Endothelial cell (in vitro differentiated cells): ENCODE data around the gene UBE2U. TPM values are rescaled to one million over a fixed set of nuclear protein-coding genes. Genes with fewer than 3 reads are reported as not detected.
"Not testable (repeated sequence)": the region's sequence is repeated elsewhere in the genome, so short reads cannot be mapped to it uniquely, and the experiment has no call there.

Source experiments
- DNase-seq: peaks from one replicate; pipeline ENCODE4 v3.0.0; 2021; ENCODE audit warnings: low spot score
- H3K27ac Mint-ChIP-seq: one replicate; pipeline ENCODE4 v1.8.0; 2021; ENCODE audit warnings: mixed read lengths, inconsistent platforms; ENCODE audit not compliant: unreplicated experiment
- H3K27me3 Mint-ChIP-seq: one replicate; pipeline ENCODE4 v1.8.0; 2021; ENCODE audit warnings: mild to moderate bottlenecking, moderate library complexity, mixed read lengths, inconsistent platforms; ENCODE audit not compliant: unreplicated experiment
- H3K36me3 Mint-ChIP-seq: one replicate; pipeline ENCODE4 v1.8.0; 2021; ENCODE audit warnings: mild to moderate bottlenecking, low read depth, mixed read lengths, inconsistent platforms; ENCODE audit not compliant: unreplicated experiment
- H3K4me1 Mint-ChIP-seq: one replicate; pipeline ENCODE4 v1.8.0; 2021; ENCODE audit warnings: mild to moderate bottlenecking, mixed read lengths, inconsistent platforms; ENCODE audit not compliant: unreplicated experiment
- H3K4me3 Mint-ChIP-seq: one replicate; pipeline ENCODE4 v1.8.0; 2021; ENCODE audit warnings: mild to moderate bottlenecking, mixed read lengths, inconsistent platforms; ENCODE audit not compliant: unreplicated experiment
- H3K9me3 Mint-ChIP-seq: one replicate; pipeline ENCODE4 v1.8.0; 2021; ENCODE audit warnings: mixed read lengths, inconsistent platforms; ENCODE audit not compliant: unreplicated experiment
- CTCF ChIP-seq: fragments of 200-600 bp; sonication (generic); IDR thresholded peaks from one replicate; pipeline ENCODE4 v1.5.0; 2021; ENCODE audit warnings: antibody characterized with exemption; ENCODE audit not compliant: unreplicated experiment
- total RNA-seq: library from RNA; stranded (reverse); fragmentation: NEBNext Ultra II Directional; extraction: Animal tissue kit (Norgen Biotek cat#: 25700); gene quantifications from one replicate; pipeline ENCODE4 v1.2.1, GENCODE V29; 2021; ENCODE audit not compliant: unreplicated experiment

Gene UBE2U
- total RNA-seq, 1 donor from 2014 or later, result not detected

DNA sequence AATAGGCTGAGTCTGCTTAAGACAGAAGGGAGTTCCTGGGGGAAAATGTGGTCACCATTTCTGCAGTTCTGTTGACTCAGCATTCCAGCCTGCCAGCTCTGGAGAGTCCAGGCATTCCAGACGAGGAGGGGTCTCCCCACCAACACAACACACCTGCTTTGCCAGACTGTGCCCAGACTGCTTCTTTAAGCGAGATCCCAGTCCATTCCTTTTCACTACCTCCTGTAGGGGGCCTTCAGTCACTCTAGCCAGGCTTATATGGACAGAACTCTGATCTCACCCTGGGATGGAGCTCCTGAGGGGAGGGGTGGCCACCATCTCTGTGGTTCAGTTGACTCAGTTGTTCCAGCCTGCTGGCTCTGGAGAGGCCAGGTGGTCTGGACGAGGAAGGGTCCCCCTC lies 48.5 kb downstream of the UBE2U start:
- peaks cover 4% of the 10 kb centered on the region for H3K4me1 Mint-ChIP-seq
- H3K4me3 Mint-ChIP-seq, result no peak overlapping the region
- no peaks in the 10 kb centered on the region for H3K27me3 Mint-ChIP-seq
- no peak for DNase-seq
- H3K36me3 Mint-ChIP-seq, result no peaks in the 10 kb centered on the region
- no peaks in the 10 kb centered on the region for H3K9me3 Mint-ChIP-seq
- no peak for TF ChIP-seq CTCF
- H3K27ac Mint-ChIP-seq, result no peak overlapping the region

- not testable (repeated sequence) for H3K9me3 Mint-ChIP-seq, H3K36me3 Mint-ChIP-seq, H3K4me3 Mint-ChIP-seq, H3K4me1 Mint-ChIP-seq, H3K27ac Mint-ChIP-seq, DNase-seq, H3K27me3 Mint-ChIP-seq
Observed at GRCh38 chr1:64257233-64257632, 53.8 kb downstream of the UBE2U start.

DNA sequence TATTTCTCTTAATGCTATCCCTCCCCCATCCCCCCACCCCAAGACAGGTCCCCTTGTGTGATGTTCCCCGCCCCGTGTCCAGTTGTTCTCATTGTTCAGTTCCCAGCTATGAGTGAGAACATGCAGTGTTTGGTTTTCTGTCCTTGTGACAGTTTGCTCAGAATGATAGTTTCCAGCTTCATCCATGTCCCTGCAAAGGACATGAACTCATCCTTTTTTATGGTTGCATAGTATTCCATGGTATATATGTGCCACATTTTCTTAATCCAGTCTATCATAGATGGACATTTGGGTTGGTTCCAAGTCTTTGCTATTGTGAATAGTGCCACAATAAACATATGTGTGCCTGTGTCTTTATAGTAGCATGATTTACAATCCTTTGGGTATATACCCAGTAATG lies 55.0 kb downstream of the UBE2U start:
- not testable (repeated sequence) for H3K4me3 Mint-ChIP-seq, DNase-seq, H3K9me3 Mint-ChIP-seq, H3K27me3 Mint-ChIP-seq, H3K4me1 Mint-ChIP-seq, H3K36me3 Mint-ChIP-seq, H3K27ac Mint-ChIP-seq

- H3K4me1 Mint-ChIP-seq, result peaks cover 4% of the 10 kb centered on the region
- no peaks in the 10 kb centered on the region for H3K9me3 Mint-ChIP-seq
- no peak overlapping the region for H3K27ac Mint-ChIP-seq
- TF ChIP-seq CTCF, result no peak
- peaks cover 2% of the 10 kb centered on the region for H3K27me3 Mint-ChIP-seq
- H3K36me3 Mint-ChIP-seq, result no peaks in the 10 kb centered on the region
- H3K4me3 Mint-ChIP-seq, result no peak overlapping the region
- no peak for DNase-seq
Observed at GRCh38 chr1:64263335-64263734, 59.9 kb downstream of the UBE2U start.

DNA sequence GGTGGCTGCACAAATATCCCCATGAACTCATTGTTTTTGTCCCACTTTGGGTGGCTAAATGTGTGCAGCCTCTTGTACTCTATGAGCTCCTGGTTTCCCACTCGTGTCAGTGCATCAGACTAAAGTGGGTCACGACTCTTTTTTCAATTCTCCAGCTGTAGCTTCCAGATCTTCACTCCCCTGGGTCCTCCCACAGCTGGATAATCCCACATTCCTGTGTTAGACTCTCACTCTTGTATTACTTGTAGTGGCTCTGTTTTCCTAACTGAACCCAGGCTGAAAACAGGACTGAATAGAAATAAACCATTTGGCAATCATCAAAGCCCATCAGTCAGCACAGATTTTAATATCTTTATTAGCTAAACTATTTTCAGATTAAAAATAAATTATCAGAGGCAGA lies 60.4 kb downstream of the UBE2U start:
- H3K27me3 Mint-ChIP-seq, result peaks cover 2% of the 10 kb centered on the region
- no peaks in the 10 kb centered on the region for H3K36me3 Mint-ChIP-seq
- H3K4me3 Mint-ChIP-seq, result no peak overlapping the region
- no peak for TF ChIP-seq CTCF
- H3K27ac Mint-ChIP-seq, result no peak overlapping the region
- no peak for DNase-seq
- H3K4me1 Mint-ChIP-seq, result peaks cover 4% of the 10 kb centered on the region
- H3K9me3 Mint-ChIP-seq, result no peaks in the 10 kb centered on the region

- H3K27ac Mint-ChIP-seq, result no peak overlapping the region
- H3K27me3 Mint-ChIP-seq, result peaks cover 2% of the 10 kb centered on the region
- no peak overlapping the region for H3K4me3 Mint-ChIP-seq
- no peaks in the 10 kb centered on the region for H3K9me3 Mint-ChIP-seq
- DNase-seq, result no peak
- no peaks in the 10 kb centered on the region for H3K36me3 Mint-ChIP-seq
- no peak for TF ChIP-seq CTCF
- H3K4me1 Mint-ChIP-seq, result peaks cover 4% of the 10 kb centered on the region
Observed at GRCh38 chr1:64265141-64265540, 61.7 kb downstream of the UBE2U start.
